ENCODE measurements around the gene PDE7B.

Gene PDE7B

GRCh38 chr6:136012198-136012887, 160.8 kb downstream of the PDE7B start:
- POLR2A ChIA-PET: no interaction called here
- no peak for TF ChIP-seq CTCF (IDR thresholded peaks at IDR 0.05; ENCODE audit: control extremely low read depth, extremely low read depth, low read depth, missing control alignments)
- DNase-seq (ENCODE audit: extremely low spot score): no peak
- CTCF ChIA-PET: no interaction called here

- no peak for DNase-seq (ENCODE audit: extremely low spot score)
- POLR2A ChIA-PET: no interaction called here
- CTCF ChIA-PET: no interaction called here
- TF ChIP-seq CTCF (IDR thresholded peaks at IDR 0.05; ENCODE audit: control extremely low read depth, extremely low read depth, low read depth, missing control alignments): no peak
These were observed 161.4 kb downstream of the PDE7B start for GRCh38 chr6:136012943-136013342.

- POLR2A ChIA-PET: no interaction called here
- CTCF ChIA-PET: no interaction called here
- no peak for DNase-seq (ENCODE audit: extremely low spot score)
- TF ChIP-seq CTCF (IDR thresholded peaks at IDR 0.05; ENCODE audit: control extremely low read depth, extremely low read depth, low read depth, missing control alignments): no peak
These were observed 163.2 kb downstream of the PDE7B start for GRCh38 chr6:136014454-136015437.

- no peak for TF ChIP-seq CTCF (IDR thresholded peaks at IDR 0.05; ENCODE audit: control extremely low read depth, extremely low read depth, low read depth, missing control alignments)
- POLR2A ChIA-PET: no interaction called here
- CTCF ChIA-PET: no interaction called here
- no peak for DNase-seq (ENCODE audit: extremely low spot score)
These were observed 164.0 kb downstream of the PDE7B start for GRCh38 chr6:136015531-136015930.

- DNase-seq (ENCODE audit: extremely low spot score): no peak
- CTCF ChIA-PET: interaction anchor here (1.2 kb wide), 1 partner anchor 10 kb away, joined by 4 read pairs; no protein-coding TSS in a partner anchor
- POLR2A ChIA-PET: no interaction called here
- no peak for TF ChIP-seq CTCF (IDR thresholded peaks at IDR 0.05; ENCODE audit: control extremely low read depth, extremely low read depth, low read depth, missing control alignments)
These were observed 165.0 kb downstream of the PDE7B start for GRCh38 chr6:136016228-136017225.

- ChIA-PET POLR2A (no interaction called here), CTCF (no interaction called here)
These were observed 169.2 kb downstream of the PDE7B start for GRCh38 chr6:136020691-136021090.

More at GRCh38 chr6:136020691-136021090, 169.2 kb downstream of the PDE7B start:
- TF ChIP-seq CTCF (IDR thresholded peaks at IDR 0.05; ENCODE audit: control extremely low read depth, extremely low read depth, low read depth, missing control alignments): no peak
- no peak for DNase-seq (ENCODE audit: extremely low spot score)

Data from GM10248 (cell line).